T-cell (primary cell): ENCODE measurements around the gene GFRA1. TPM values are rescaled to one million over a fixed set of nuclear protein-coding genes. Genes with fewer than 3 reads are reported as not detected.

ENCODE experiments used
- ATAC-seq, 4 experiments: fragments of 200-7000 bp in 3 of 4; fragments of 150-1000 bp in 1 of 4; cut with Tn5 transposase; replicated peaks in 1 of 4; 1 replicate in 3 of 4; 2 replicates in 1 of 4; pipeline ENCODE4 v1.10.0; 2021; ENCODE audit warnings: moderate library complexity in 3 of 4, mild to moderate bottlenecking in 2 of 4, moderate number of reproducible peaks in 1 of 4
- CTCF ChIA-PET, 2 donors: fragments of 300-600 bp; sonication (Branson Sonifier 250); formaldehyde crosslinking; loops; one replicate each; lab custom pipeline; 2022; ENCODE audit warnings: antibody characterized with exemption in 2 of 2; lab: Charles Lee
- POLR2A ChIA-PET, 2 donors: fragments of 300-600 bp; sonication (Branson Sonifier 250); formaldehyde crosslinking; loops; one replicate each; lab custom pipeline; 2022; ENCODE audit warnings: antibody characterized with exemption in 2 of 2; lab: Charles Lee
- DNase-seq, 35 experiments: peaks; one replicate each; pipeline versions ENCODE4 v3.0.0 to v3.0.0-alpha.2; 2013 to 2023
- H3K27ac ChIP-seq: one replicate; pipeline ENCODE4 v1.5.1; 2013; ENCODE audit warnings: low read length
- H3K27me3 ChIP-seq, 2 experiments: replicated peaks in 1 of 2; 1 replicate in 1 of 2; 2 replicates in 1 of 2; pipeline versions ENCODE4 v1.6.1 to v1.7.0; 2013; ENCODE audit warnings: low read length in 1 of 2, mixed read lengths in 1 of 2; ENCODE audit not compliant: control insufficient read depth in 2 of 2, insufficient read depth in 2 of 2; ENCODE audit errors: extremely low read depth in 1 of 2
- H3K36me3 ChIP-seq, 2 donors: 1 replicate in 1 of 2; 2 replicates in 1 of 2; pipeline versions ENCODE4 v1.6.1 to v1.7.0; 2013; ENCODE audit warnings: low read length in 1 of 2; ENCODE audit not compliant: control insufficient read depth in 2 of 2, insufficient read depth in 1 of 2; ENCODE audit errors: extremely low read depth in 1 of 2
- H3K4me1 ChIP-seq, 2 experiments: 1 replicate in 1 of 2; 2 replicates in 1 of 2; pipeline versions ENCODE4 v1.6.1 to v1.7.0; 2013; ENCODE audit warnings: low read length in 2 of 2, mixed read lengths in 1 of 2; ENCODE audit not compliant: insufficient read depth in 2 of 2, control insufficient read depth in 1 of 2; ENCODE audit errors: extremely low read depth in 1 of 2
- H3K4me3 ChIP-seq, 2 donors: 1 replicate in 1 of 2; 2 replicates in 1 of 2; pipeline versions ENCODE4 v1.5.1 to v1.7.0; 2013; ENCODE audit warnings: mild to moderate bottlenecking in 2 of 2, low read length in 1 of 2, moderate library complexity in 1 of 2; ENCODE audit not compliant: control insufficient read depth in 1 of 2; ENCODE audit errors: extremely low read depth in 1 of 2
- H3K9me3 ChIP-seq: 2 replicates; pipeline ENCODE4 v1.7.0; 2013
- H3K27ac Mint-ChIP-seq, 2 donors: one replicate each; pipeline ENCODE4 v1.8.0; 2020 to 2021; ENCODE audit warnings: mild to moderate bottlenecking in 2 of 2, mixed read lengths in 2 of 2
- H3K27me3 Mint-ChIP-seq, 2 donors: one replicate each; pipeline ENCODE4 v1.8.0; 2021 to 2022; ENCODE audit warnings: mixed read lengths in 2 of 2
- H3K36me3 Mint-ChIP-seq: one replicate; pipeline ENCODE4 v1.8.0; 2021; ENCODE audit warnings: mixed read lengths
- H3K4me1 Mint-ChIP-seq, 3 donors: one replicate each; pipeline ENCODE4 v1.8.0; 2020 to 2022; ENCODE audit warnings: mixed read lengths in 3 of 3, mild to moderate bottlenecking in 1 of 3
- H3K4me3 Mint-ChIP-seq, 3 donors: one replicate each; pipeline ENCODE4 v1.8.0; 2020 to 2022; ENCODE audit warnings: mild to moderate bottlenecking in 3 of 3, mixed read lengths in 3 of 3, moderate library complexity in 3 of 3
- H3K9me3 Mint-ChIP-seq, 3 donors: one replicate each; pipeline ENCODE4 v1.8.0; 2020 to 2022; ENCODE audit warnings: mixed read lengths in 3 of 3
- WGBS: methylation state at CpG from one replicate; pipeline ENCODE4 v1.1.5; 2013; ENCODE audit warnings: missing lambda C conversion rate; ENCODE audit not compliant: insufficient coverage; 5-methylcytosine and 5-hydroxymethylcytosine counted together
- total RNA-seq, 35 experiments: library from RNA in 6 of 35; stranded (reverse) in 6 of 35; fragments of 120-200 nt in 1 of 35; gene quantifications; one replicate each; pipeline versions ENCODE4 v1.2.1 to v1.2.4 and lab custom pipeline; 2013 to 2026

GFRA1 gene
- total RNA-seq, 5 donors from 2014 or later (not counting 1 experiment from before 2014, with no cell fraction given): 0.03 to 0.25 (median 0.20) TPM; not detected in 2

- H3K36me3 Mint-ChIP-seq: no peaks in the 10 kb centered on the region
- no peak for DNase-seq
- Histone ChIP-seq H3K36me3 (no peaks in the 10 kb centered on the region), H3K27me3 (no peaks in the 10 kb centered on the region), H3K9me3 (no peaks in the 10 kb centered on the region), H3K27ac (no peak overlapping the region), H3K4me3 (no peak overlapping the region), H3K4me1 (no peaks in the 10 kb centered on the region)
- WGBS: no CpG with 5 or more reads among the region's 4 CpGs
- H3K27ac Mint-ChIP-seq: no peak overlapping the region
- peaks cover 13 to 26% (median 22%) of the 10 kb centered on the region in 3 donors for H3K9me3 Mint-ChIP-seq
- H3K27me3 Mint-ChIP-seq: no peaks in the 10 kb centered on the region
- POLR2A ChIA-PET: no interaction called here
- H3K4me1 Mint-ChIP-seq: no peaks in the 10 kb centered on the region
- CTCF ChIA-PET: no interaction called here
- H3K4me3 Mint-ChIP-seq: no peak overlapping the region
- no peak for ATAC-seq
Measured at GRCh38 chr10:116029826-116030225, 243.2 kb downstream of the GFRA1 start.

GRCh38 chr10:116027355-116027754 lies 245.7 kb downstream of the GFRA1 start:
- no peaks in the 10 kb centered on the region for H3K36me3 ChIP-seq
- H3K27me3 ChIP-seq: no peaks in the 10 kb centered on the region
- H3K9me3 ChIP-seq: no peaks in the 10 kb centered on the region
- H3K4me1 ChIP-seq: no peaks in the 10 kb centered on the region
- Mint-ChIP-seq H3K9me3 (peaks cover 3 to 18% (median 12%) of the 10 kb centered on the region in 3 donors), H3K4me1 (no peaks in the 10 kb centered on the region), H3K27me3 (no peaks in the 10 kb centered on the region), H3K36me3 (no peaks in the 10 kb centered on the region), H3K27ac (no peak overlapping the region), H3K4me3 (no peak overlapping the region)
- ATAC-seq (no peak), DNase-seq (no peak)
- CTCF ChIA-PET: no interaction called here
- H3K27ac ChIP-seq: no peak overlapping the region
- 89% methylated on average over 1 of the region's 6 CpGs for WGBS
- H3K4me3 ChIP-seq: no peak overlapping the region
- POLR2A ChIA-PET: no interaction called here

- H3K4me1 Mint-ChIP-seq: no peaks in the 10 kb centered on the region
- POLR2A ChIA-PET: no interaction called here
- Histone ChIP-seq H3K27ac (no peak overlapping the region), H3K36me3 (no peaks in the 10 kb centered on the region), H3K4me1 (no peaks in the 10 kb centered on the region), H3K27me3 (no peaks in the 10 kb centered on the region), H3K4me3 (no peak overlapping the region), H3K9me3 (no peaks in the 10 kb centered on the region)
- H3K36me3 Mint-ChIP-seq: no peaks in the 10 kb centered on the region
- ATAC-seq: no peak
- CTCF ChIA-PET: no interaction called here
- WGBS: 90% methylated on average over 5 of the region's 6 CpGs
- H3K27ac Mint-ChIP-seq: no peak overlapping the region
- no peak for DNase-seq
- no peak overlapping the region for H3K4me3 Mint-ChIP-seq
- peaks cover 3 to 17% (median 9%) of the 10 kb centered on the region in 3 donors for H3K9me3 Mint-ChIP-seq
- no peaks in the 10 kb centered on the region for H3K27me3 Mint-ChIP-seq
Measured at GRCh38 chr10:116026725-116027124, 246.3 kb downstream of the GFRA1 start.

GRCh38 chr10:116026315-116026714 lies 246.7 kb downstream of the GFRA1 start:
- peaks cover 3 to 16% (median 7%) of the 10 kb centered on the region in 3 donors for H3K9me3 Mint-ChIP-seq
- no peaks in the 10 kb centered on the region for H3K36me3 Mint-ChIP-seq
- H3K36me3 ChIP-seq: no peaks in the 10 kb centered on the region
- no peaks in the 10 kb centered on the region for H3K4me1 ChIP-seq
- H3K4me3 ChIP-seq: no peak overlapping the region
- CTCF ChIA-PET: no interaction called here
- no peak overlapping the region for H3K4me3 Mint-ChIP-seq
- DNase-seq (no peak), ATAC-seq (no peak)
- POLR2A ChIA-PET: no interaction called here
- no peaks in the 10 kb centered on the region for H3K9me3 ChIP-seq
- no peaks in the 10 kb centered on the region for H3K27me3 Mint-ChIP-seq
- no peak overlapping the region for H3K27ac Mint-ChIP-seq
- no peaks in the 10 kb centered on the region for H3K27me3 ChIP-seq
- H3K27ac ChIP-seq: no peak overlapping the region
- H3K4me1 Mint-ChIP-seq: no peaks in the 10 kb centered on the region
- WGBS: no CpG with 5 or more reads among the region's 1 CpG

- Mint-ChIP-seq H3K27me3 (no peaks in the 10 kb centered on the region), H3K9me3 (peaks cover 0 to 28% (median 7%) of the 10 kb centered on the region in 3 donors), H3K36me3 (no peaks in the 10 kb centered on the region), H3K27ac (no peak overlapping the region), H3K4me1 (no peaks in the 10 kb centered on the region), H3K4me3 (no peak overlapping the region)
- POLR2A ChIA-PET: no interaction called here
- no peaks in the 10 kb centered on the region for H3K36me3 ChIP-seq
- WGBS: 100% methylated on average over 1 of the region's 3 CpGs
- no peak for DNase-seq
- no peak for ATAC-seq
- no peak overlapping the region for H3K4me3 ChIP-seq
- no peaks in the 10 kb centered on the region for H3K27me3 ChIP-seq
- H3K27ac ChIP-seq: no peak overlapping the region
- CTCF ChIA-PET: no interaction called here
- no peaks in the 10 kb centered on the region for H3K9me3 ChIP-seq
- no peaks in the 10 kb centered on the region for H3K4me1 ChIP-seq
Measured at GRCh38 chr10:116024271-116024878, 248.6 kb downstream of the GFRA1 start.

- Mint-ChIP-seq H3K4me1 (no peaks in the 10 kb centered on the region), H3K9me3 (peaks cover 3 to 30% (median 4%) of the 10 kb centered on the region in 3 donors), H3K36me3 (no peaks in the 10 kb centered on the region), H3K27me3 (peaks cover 0 to 4% of the 10 kb centered on the region in 2 donors), H3K27ac (no peak overlapping the region), H3K4me3 (no peak overlapping the region)
- ChIA-PET POLR2A (no interaction called here), CTCF (interaction anchor here in 1 of 2 donors (0.6 kb wide), 1 partner anchor 7 kb away, joined by 4 read pairs; no protein-coding TSS in a partner anchor)
- H3K27me3 ChIP-seq: no peaks in the 10 kb centered on the region
- ATAC-seq (no peak), DNase-seq (no peak)
- no CpG with 5 or more reads among the region's 2 CpGs for WGBS
- no peak overlapping the region for H3K4me3 ChIP-seq
- H3K9me3 ChIP-seq: no peaks in the 10 kb centered on the region
- H3K27ac ChIP-seq: no peak overlapping the region
- no peaks in the 10 kb centered on the region for H3K36me3 ChIP-seq
- H3K4me1 ChIP-seq: no peaks in the 10 kb centered on the region
Measured at GRCh38 chr10:116017405-116017804, 255.6 kb downstream of the GFRA1 start.
